Lower leg skin (tissue), 4 donors: ENCODE data around the gene TCEANC2. TPM values are rescaled to one million over a fixed set of nuclear protein-coding genes. Genes with fewer than 3 reads are reported as not detected.
"Not testable (repeated sequence)": the region's sequence is repeated elsewhere in the genome, so short reads cannot be mapped to it uniquely, and the experiment has no call there.

Experiments used
- DNase-seq, 2 donors: peaks; one replicate each; pipeline ENCODE4 v3.0.0-alpha.2; 2019; ENCODE audit warnings: low spot score in 2 of 2
- H3K4me3 ChIP-seq: fragments of 200-600 bp; sonication (generic); 2 replicates; pipeline ENCODE4 v1.5.1; 2017; ENCODE audit warnings: mild to moderate bottlenecking, low read depth; ENCODE audit not compliant: poor library complexity, severe bottlenecking
- CTCF ChIP-seq, 3 donors: fragments of 450-650 bp; IDR thresholded peaks; one replicate each; pipeline ENCODE4 v1.5.1; 2016; ENCODE audit warnings: antibody characterized with exemption in 3 of 3, mild to moderate bottlenecking in 3 of 3, moderate library complexity in 2 of 3
- POLR2A ChIP-seq, 2 donors: fragments of 450-650 bp; IDR thresholded peaks; one replicate each; pipeline ENCODE4 v1.6.1; 2016 to 2017; ENCODE audit warnings: antibody characterized with exemption in 2 of 2, mild to moderate bottlenecking in 1 of 2, moderate library complexity in 1 of 2
- WGBS, 2 donors: methylation state at CpG; one replicate each; pipeline ENCODE4 v1.1.5; 2018; 5-methylcytosine and 5-hydroxymethylcytosine counted together
- intact Hi-C: fragments of 100-400 bp; cut with DNase I; formaldehyde crosslinking; loops from one replicate; pipeline ENCODE4 v1.15.0; 2023; ENCODE audit warnings: low total_unique reads
- total RNA-seq, 4 donors: library from RNA; depleted of rRNA; stranded (reverse); fragments of >200 nt; gene quantifications; one replicate each; pipeline ENCODE4 v1.1.0, GENCODE V29; 2016

The TCEANC2 gene
- total RNA-seq, 4 donors from 2014 or later = 3.1 to 4.3 (median 3.8) TPM

GRCh38 chr1:54045496-54045895 lies 7.9 kb upstream of the TCEANC2 start:
- intact Hi-C loops = no loop called here
- DNase-seq = no peak
- TF ChIP-seq CTCF (IDR thresholded peaks at IDR 0.05) (no peak), POLR2A (IDR thresholded peaks at IDR 0.05) (no peak)
- H3K4me3 ChIP-seq = no peak overlapping the region
- WGBS, 2 donors = 90 to 97% methylated on average over 2 of the region's 2 CpGs

GRCh38 chr1:54046671-54047383 lies 6.6 kb upstream of the TCEANC2 start:
- WGBS, 2 donors = 66 to 76% methylated on average over 7 of the region's 7 CpGs
- H3K4me3 ChIP-seq = no peak overlapping the region
- intact Hi-C loops = no loop called here
- DNase-seq = no peak
- TF ChIP-seq CTCF (IDR thresholded peaks at IDR 0.05) (no peak), POLR2A (IDR thresholded peaks at IDR 0.05) (no peak)

GRCh38 chr1:54047384-54048305 lies 5.8 kb upstream of the TCEANC2 start:
- intact Hi-C loops = no loop called here
- TF ChIP-seq CTCF (IDR thresholded peaks at IDR 0.05) = no peak
- no peak for TF ChIP-seq POLR2A (IDR thresholded peaks at IDR 0.05)
- WGBS, 2 donors = 70 to 71% methylated on average over 5 of the region's 5 CpGs
- H3K4me3 ChIP-seq = no peak overlapping the region
- no peak for DNase-seq

- H3K4me3 ChIP-seq, DNase-seq, intact Hi-C loops: not testable (repeated sequence)
- 97% methylated on average over 12 of the region's 12 CpGs for WGBS, 2 donors
Observed at GRCh38 chr1:54050435-54050834, 3.0 kb upstream of the TCEANC2 start.

- H3K4me3 ChIP-seq = peak overlapping the region; percentile 83
- DNase-seq = no peak
- no peak for TF ChIP-seq CTCF (IDR thresholded peaks at IDR 0.05)
- no peak for TF ChIP-seq POLR2A (IDR thresholded peaks at IDR 0.05)
- intact Hi-C loops = no loop called here
- WGBS, 2 donors = 3 to 4% methylated on average over 8 of the region's 8 CpGs
Observed at GRCh38 chr1:54051933-54052430, 1.4 kb upstream of the TCEANC2 start.

- intact Hi-C loops = no loop called here
- 0 to 1% methylated on average over 23 of the region's 23 CpGs for WGBS, 2 donors
- DNase-seq = peak in 1 of 2 donors; percentile 45
- no peak for TF ChIP-seq CTCF (IDR thresholded peaks at IDR 0.05)
- no peak for TF ChIP-seq POLR2A (IDR thresholded peaks at IDR 0.05)
- H3K4me3 ChIP-seq = peak overlapping the region; percentile 83
Observed at GRCh38 chr1:54052431-54052933, 926 bp upstream of the TCEANC2 start.
